Measurements from ENCODE around the gene VSNL1. TPM values are rescaled to one million over a fixed set of nuclear protein-coding genes. Genes with fewer than 3 reads are reported as not detected.

The VSNL1 gene
- polyA plus RNA-seq, 1 of the 3 experiments (the other 2 are of a cell fraction): 1.3 TPM

- 36% methylated on average over 3 of the region's 3 CpGs for WGBS (ENCODE audit: low lambda C conversion rate)
- Histone ChIP-seq H3K79me2 (ENCODE audit: insufficient read depth) (no peaks in the 10 kb centered on the region), H3K9ac (no peak overlapping the region), H3K4me3 (ENCODE audit: low read depth in 2 of 2, low read length in 1 of 2) (no peak overlapping the region), H2AFZ (ENCODE audit: low read depth) (no peak overlapping the region), H3K36me3 (replicated peaks in 1 of 2; ENCODE audit: control insufficient read depth in 1 of 2, insufficient read depth in 2 of 2, low read length in 1 of 2) (no peaks in the 10 kb centered on the region), H3K4me2 (no peak overlapping the region), H3K27ac (ENCODE audit: low read depth in 2 of 2, low read length in 1 of 2) (no peak overlapping the region), H3K4me1 (ENCODE audit: control insufficient read depth in 1 of 2, insufficient read depth in 2 of 2, low read depth in 1 of 2, low read length in 1 of 2) (no peaks in the 10 kb centered on the region), H3K9me3 (no peaks in the 10 kb centered on the region), H3K9me2 (no peaks in the 10 kb centered on the region), H4K20me1 (ENCODE audit: insufficient read depth) (no peaks in the 10 kb centered on the region), H3K27me3 (ENCODE audit: insufficient read depth) (no peaks in the 10 kb centered on the region), H3F3A (replicated peaks; ENCODE audit: insufficient read depth) (no peaks in the 10 kb centered on the region)
- no peak for TF ChIP-seq SIN3A (IDR thresholded peaks at IDR 0.05; ENCODE audit: borderline replicate concordance, low read depth, low read length)
- TF ChIP-seq, protein P1, sequence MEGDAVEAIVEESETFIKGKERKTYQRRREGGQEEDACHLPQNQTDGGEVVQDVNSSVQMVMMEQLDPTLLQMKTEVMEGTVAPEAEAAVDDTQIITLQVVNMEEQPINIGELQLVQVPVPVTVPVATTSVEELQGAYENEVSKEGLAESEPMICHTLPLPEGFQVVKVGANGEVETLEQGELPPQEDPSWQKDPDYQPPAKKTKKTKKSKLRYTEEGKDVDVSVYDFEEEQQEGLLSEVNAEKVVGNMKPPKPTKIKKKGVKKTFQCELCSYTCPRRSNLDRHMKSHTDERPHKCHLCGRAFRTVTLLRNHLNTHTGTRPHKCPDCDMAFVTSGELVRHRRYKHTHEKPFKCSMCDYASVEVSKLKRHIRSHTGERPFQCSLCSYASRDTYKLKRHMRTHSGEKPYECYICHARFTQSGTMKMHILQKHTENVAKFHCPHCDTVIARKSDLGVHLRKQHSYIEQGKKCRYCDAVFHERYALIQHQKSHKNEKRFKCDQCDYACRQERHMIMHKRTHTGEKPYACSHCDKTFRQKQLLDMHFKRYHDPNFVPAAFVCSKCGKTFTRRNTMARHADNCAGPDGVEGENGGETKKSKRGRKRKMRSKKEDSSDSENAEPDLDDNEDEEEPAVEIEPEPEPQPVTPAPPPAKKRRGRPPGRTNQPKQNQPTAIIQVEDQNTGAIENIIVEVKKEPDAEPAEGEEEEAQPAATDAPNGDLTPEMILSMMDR (IDR thresholded peaks at IDR 0.05): no peak
- TF ChIP-seq EZH2phosphoT487 (IDR thresholded peaks at IDR 0.05; ENCODE audit: borderline replicate concordance, low read depth): no peak
- TF ChIP-seq FOXM1 (IDR thresholded peaks at IDR 0.05; ENCODE audit: low read depth): no peak
- no peak for TF ChIP-seq FOXJ3 (CRISPR knock-in tag; IDR thresholded peaks at IDR 0.05)
- no peak for TF ChIP-seq ELF1 (IDR thresholded peaks at IDR 0.05)
- TF ChIP-seq TCF12 (IDR thresholded peaks at IDR 0.05): no peak
- no peak for TF ChIP-seq NRF1 (IDR thresholded peaks at IDR 0.05; ENCODE audit: low read depth, low read length)
- no peak for TF ChIP-seq USF2 (IDR thresholded peaks at IDR 0.05; ENCODE audit: borderline replicate concordance, low read depth, low read length)
- TF ChIP-seq MXI1 (IDR thresholded peaks at IDR 0.05; ENCODE audit: low read depth, low read length): no peak
- TF ChIP-seq SMC3 (IDR thresholded peaks at IDR 0.05; ENCODE audit: low read depth, low read length): no peak
- DNase-seq: no peak
- ChIA-PET CTCF (no interaction called here), POLR2A (no interaction called here)
Measured at GRCh38 chr2:17583646-17584045, 43.1 kb downstream of the VSNL1 start.

GRCh38 chr2:17584689-17585088 lies 44.2 kb downstream of the VSNL1 start:
- Histone ChIP-seq H3K4me1 (ENCODE audit: control insufficient read depth in 1 of 2, insufficient read depth in 2 of 2, low read depth in 1 of 2, low read length in 1 of 2) (no peaks in the 10 kb centered on the region), H3K9me2 (no peaks in the 10 kb centered on the region), H3K4me3 (ENCODE audit: low read depth in 2 of 2, low read length in 1 of 2) (no peak overlapping the region), H3F3A (replicated peaks; ENCODE audit: insufficient read depth) (no peaks in the 10 kb centered on the region), H3K36me3 (replicated peaks in 1 of 2; ENCODE audit: control insufficient read depth in 1 of 2, insufficient read depth in 2 of 2, low read length in 1 of 2) (no peaks in the 10 kb centered on the region), H3K27me3 (ENCODE audit: insufficient read depth) (no peaks in the 10 kb centered on the region), H3K79me2 (ENCODE audit: insufficient read depth) (no peaks in the 10 kb centered on the region), H2AFZ (ENCODE audit: low read depth) (no peak overlapping the region), H4K20me1 (ENCODE audit: insufficient read depth) (no peaks in the 10 kb centered on the region), H3K4me2 (no peak overlapping the region), H3K27ac (ENCODE audit: low read depth in 2 of 2, low read length in 1 of 2) (no peak overlapping the region), H3K9ac (no peak overlapping the region), H3K9me3 (no peaks in the 10 kb centered on the region)
- no peak for DNase-seq
- ChIA-PET CTCF (interaction anchor here (1.4 kb wide), 1 partner anchor 10 kb away, joined by 3 read pairs; no protein-coding TSS in a partner anchor), POLR2A (no interaction called here)
- 30% methylated on average over 4 of the region's 4 CpGs for WGBS (ENCODE audit: low lambda C conversion rate)
- no peak for TF ChIP-seq CHD2 (IDR thresholded peaks at IDR 0.05; ENCODE audit: low read length, partially characterized antibody)
- no peak for TF ChIP-seq EP300 (IDR thresholded peaks at IDR 0.05; ENCODE audit: borderline replicate concordance in 1 of 2, low read depth in 1 of 2, low read length in 1 of 2)
- no peak for TF ChIP-seq NFIC (IDR thresholded peaks at IDR 0.05; ENCODE audit: borderline replicate concordance)
- no peak for TF ChIP-seq FOXM1 (IDR thresholded peaks at IDR 0.05; ENCODE audit: low read depth)
- no peak for TF ChIP-seq FOXJ3 (CRISPR knock-in tag; IDR thresholded peaks at IDR 0.05)

Data from SK-N-SH (cell line).